ENCODE measurements around the gene PAPOLB. TPM values are rescaled to one million over a fixed set of nuclear protein-coding genes. Genes with fewer than 3 reads are reported as not detected.

PAPOLB gene
- total and polyA plus RNA-seq, 2 of the 4 experiments (the other 2 are of a cell fraction) = under 0.01 TPM; not detected in 1

GRCh38 chr7:4814433-4814832 is 47.4 kb downstream of the PAPOLB start:
- no TSS peak for BruUV-seq (replicated peaks)
- H3K18ac ChIP-seq (ENCODE audit: low read depth, low read length) = no peak overlapping the region
- H3K27ac ChIP-seq (ENCODE audit: insufficient read depth, low read length) = no peak overlapping the region
- DNase-seq (no peak), ATAC-seq (ENCODE audit: low read depth) (no peak)
- peaks cover 6% of the 10 kb centered on the region for H3K9me3 ChIP-seq (ENCODE audit: control insufficient read depth, insufficient read depth, low read length)
- CTCF ChIA-PET = interaction anchor here (1.0 kb wide), 1 partner anchor 271 kb away, joined by 3 read pairs; no protein-coding TSS in a partner anchor
- no peaks in the 10 kb centered on the region for H3K79me1 ChIP-seq (ENCODE audit: low read depth in 1 of 2, low read length in 2 of 2)
- H4K20me1 ChIP-seq (ENCODE audit: insufficient read depth, low read length) = no peaks in the 10 kb centered on the region
- no peak overlapping the region for H2AFZ ChIP-seq (replicated peaks; ENCODE audit: low read length, poor library complexity)
- no peak overlapping the region for H3K14ac ChIP-seq (replicated peaks; ENCODE audit: low read depth, low read length)
- no peak overlapping the region for H3K4me2 ChIP-seq (ENCODE audit: low read depth, low read length)
- H2BK15ac ChIP-seq (ENCODE audit: low read depth, low read length) = no peak overlapping the region
- in situ Hi-C loops (cut with MboI; ENCODE audit: low sequenced_read_pairs) = no loop called here
- no peak overlapping the region for H2BK5ac ChIP-seq (ENCODE audit: low read depth, low read length, poor library complexity, severe bottlenecking)
- H2AK9ac ChIP-seq (replicated peaks; ENCODE audit: low read depth, low read length, poor library complexity) = no peak overlapping the region
- 67% methylated on average over 10 of the region's 14 CpGs; no CpG with 5 or more reads in 1 of the 2 experiments for WGBS, 2 experiments (ENCODE audit: extremely low coverage in 2 of 2, insufficient read length in 1 of 2)
- H2BK20ac ChIP-seq (ENCODE audit: low read depth, low read length) = no peak overlapping the region
- no peak overlapping the region for H4K5ac ChIP-seq (ENCODE audit: low read depth, low read length)
- H3K23ac ChIP-seq (ENCODE audit: low read depth, low read length) = no peak overlapping the region
- H2BK120ac ChIP-seq (ENCODE audit: low read depth, low read length) = no peak overlapping the region
- no peak overlapping the region for H4K91ac ChIP-seq (ENCODE audit: insufficient read depth, low read depth, low read length)
- POLR2A ChIA-PET (ENCODE audit: unreplicated experiment) = no interaction called here
- no peak overlapping the region for H2AK5ac ChIP-seq (ENCODE audit: low read depth, low read length)
- intact Hi-C loops (cut with micrococcal nuclease) = no loop called here
- no peak overlapping the region for H3K9ac ChIP-seq (ENCODE audit: low read depth, low read length)
- TF ChIP-seq NFE2L2 (IDR thresholded peaks at IDR 0.05; ENCODE audit: low read depth, low read length) = no peak
- no peak for TF ChIP-seq BHLHE40 (IDR thresholded peaks at IDR 0.05; ENCODE audit: low read depth, low read length)
- no peak for TF ChIP-seq RCOR1 (IDR thresholded peaks at IDR 0.05; ENCODE audit: insufficient replicate concordance, low read length)
- no peak for TF ChIP-seq MAFK (IDR thresholded peaks at IDR 0.05; ENCODE audit: low read depth, low read length)
- dilution Hi-C loops (cut with HindIII; ENCODE audit: low sequenced_read_pairs, unreplicated experiment) = no loop called here
- no peaks in the 10 kb centered on the region; the same call in 1 of the 2 replicates for H3K27me3 ChIP-seq (ENCODE audit: control insufficient read depth, insufficient read depth, low read length)
- H3K4me1 ChIP-seq (ENCODE audit: control insufficient read depth, insufficient read depth, low read length) = no peaks in the 10 kb centered on the region
- no peak overlapping the region for H4K8ac ChIP-seq (ENCODE audit: low read depth in 2 of 2, low read length in 2 of 2)
- no peaks in the 10 kb centered on the region for H3K36me3 ChIP-seq (ENCODE audit: control insufficient read depth, insufficient read depth, low read length)
- H3K9me1 ChIP-seq (ENCODE audit: insufficient read depth, low read length) = no peaks in the 10 kb centered on the region; the same call in 1 of the 2 replicates
- H3K56ac ChIP-seq (ENCODE audit: extremely low read depth, insufficient read depth, low read length) = no peak overlapping the region
- H3K4me3 ChIP-seq (ENCODE audit: insufficient read depth, low read depth, low read length) = no peak overlapping the region
- no peak overlapping the region for H3K4ac ChIP-seq (ENCODE audit: low read depth, low read length)
